ENCODE data around the gene BICDL1.

The BICDL1 gene

GRCh38 chr12:120085920-120086645, 97.0 kb downstream of the BICDL1 start:
- no peak for DNase-seq

- peak; percentile 100 for DNase-seq
These were observed 98.0 kb downstream of the BICDL1 start for GRCh38 chr12:120086801-120087621.

GRCh38 chr12:120089105-120089504, 100.1 kb downstream of the BICDL1 start:
- DNase-seq = no peak

- DNase-seq = no peak
These were observed 100.8 kb downstream of the BICDL1 start for GRCh38 chr12:120089796-120090195.

- DNase-seq = no peak
These were observed 101.2 kb downstream of the BICDL1 start for GRCh38 chr12:120090206-120090605.

GRCh38 chr12:120090626-120091295, 101.7 kb downstream of the BICDL1 start:
- DNase-seq = no peak

GRCh38 chr12:120091371-120092090, 102.5 kb downstream of the BICDL1 start:
- no peak for DNase-seq

- DNase-seq = no peak
These were observed 103.7 kb downstream of the BICDL1 start for GRCh38 chr12:120092551-120093335.

- no peak for DNase-seq
These were observed 104.2 kb downstream of the BICDL1 start for GRCh38 chr12:120093336-120093591.

- no peak for DNase-seq
These were observed 104.7 kb downstream of the BICDL1 start for GRCh38 chr12:120093592-120094355.

- DNase-seq = no peak
These were observed 105.4 kb downstream of the BICDL1 start for GRCh38 chr12:120094485-120094884.

GRCh38 chr12:120095331-120095730, 106.3 kb downstream of the BICDL1 start:
- DNase-seq = no peak

- DNase-seq = no peak
These were observed 106.7 kb downstream of the BICDL1 start for GRCh38 chr12:120095736-120096135.

GRCh38 chr12:120096671-120097202, 107.7 kb downstream of the BICDL1 start:
- DNase-seq = no peak

GRCh38 chr12:120098756-120099470, 109.9 kb downstream of the BICDL1 start:
- DNase-seq = no peak

- no peak for DNase-seq
These were observed 110.7 kb downstream of the BICDL1 start for GRCh38 chr12:120099738-120100137.

GRCh38 chr12:120100630-120101029, 111.6 kb downstream of the BICDL1 start:
- DNase-seq = no peak

GRCh38 chr12:120101182-120101581, 112.1 kb downstream of the BICDL1 start:
- DNase-seq = no peak

GRCh38 chr12:120101617-120102016, 112.6 kb downstream of the BICDL1 start:
- no peak for DNase-seq

- no peak for DNase-seq
These were observed 113.4 kb downstream of the BICDL1 start for GRCh38 chr12:120102189-120103043.

All from NCI-H774 (cell line).